Activated CD8-positive, alpha-beta T cell treated with anti-CD3 and anti-CD28 coated beads for 36 hours (primary cell): ENCODE measurements around the gene MAST3. TPM values are rescaled to one million over a fixed set of nuclear protein-coding genes. Genes with fewer than 3 reads are reported as not detected.
A peak's percentile ranks its signal among the peaks of the same experiment; 100 is the strongest.

Experiments used
- ATAC-seq: fragments of 200-7000 bp; cut with Tn5 transposase; one replicate; pipeline ENCODE4 v1.10.0; 2021; ENCODE audit warnings: mild to moderate bottlenecking, moderate library complexity
- CTCF ChIA-PET: fragments of 350-600 bp; sonication (Branson Sonifier 250); formaldehyde crosslinking; loops from one replicate; lab custom pipeline; 2021; ENCODE audit warnings: antibody characterized with exemption; lab: Charles Lee
- POLR2A ChIA-PET: fragments of 350-600 bp; sonication (Branson Sonifier 250); formaldehyde crosslinking; loops from one replicate; lab custom pipeline; 2021; ENCODE audit warnings: antibody characterized with exemption; lab: Charles Lee
- DNase-seq: peaks from one replicate; pipeline ENCODE4 v3.0.0-alpha.2; 2020
- H3K27ac Mint-ChIP-seq: one replicate; pipeline ENCODE4 v1.8.0; 2021; ENCODE audit warnings: mild to moderate bottlenecking, mixed read lengths
- H3K27me3 Mint-ChIP-seq: one replicate; pipeline ENCODE4 v1.8.0; 2021; ENCODE audit warnings: mixed read lengths
- H3K36me3 Mint-ChIP-seq: one replicate; pipeline ENCODE4 v1.8.0; 2021; ENCODE audit warnings: low read depth, mixed read lengths
- H3K4me1 Mint-ChIP-seq: one replicate; pipeline ENCODE4 v1.8.0; 2021; ENCODE audit warnings: low read depth, mixed read lengths
- H3K4me3 Mint-ChIP-seq: one replicate; pipeline ENCODE4 v1.8.0; 2021; ENCODE audit warnings: mild to moderate bottlenecking, moderate library complexity, mixed read lengths
- H3K9me3 Mint-ChIP-seq: one replicate; pipeline ENCODE4 v1.8.0; 2021; ENCODE audit warnings: mixed read lengths
- intact Hi-C: fragments of 100-400 bp; cut with micrococcal nuclease; formaldehyde crosslinking; loops from one replicate; pipeline ENCODE4 v1.10.0; 2022
- total RNA-seq, 2 experiments: library from RNA; stranded (reverse); gene quantifications; one replicate each; pipeline ENCODE4 v1.2.3, GENCODE V29; 2021
- TF ChIP-seq, protein P1 (sequence below): fragments of 200-600 bp; IDR thresholded peaks from one replicate; pipeline ENCODE4 v1.8.0; 2022; ENCODE audit warnings: antibody characterized with exemption, mild to moderate bottlenecking

The MAST3 gene
- total RNA-seq, 2 experiments from 2014 or later = 23.1 to 23.3 TPM

DNA sequence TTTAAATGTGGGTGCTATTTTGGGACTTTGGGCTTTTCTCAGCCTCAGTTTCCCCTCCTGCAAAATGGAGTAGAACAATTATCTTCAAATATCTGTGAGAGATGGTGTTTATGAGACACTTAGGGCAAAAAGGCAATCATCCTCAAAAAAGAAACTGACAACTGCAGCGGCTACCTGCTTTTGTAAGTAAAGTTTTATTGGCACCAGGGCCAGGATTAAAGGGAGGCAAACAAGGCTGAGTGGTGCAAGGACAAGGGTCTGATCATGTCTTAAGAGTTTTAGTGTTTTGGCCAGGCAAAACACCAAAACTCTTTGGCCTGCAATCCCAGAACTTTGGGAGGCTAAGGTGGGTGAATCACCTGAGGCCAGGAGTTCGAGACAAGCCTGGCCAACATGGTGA, 1.3 kb upstream of the MAST3 start:
- ATAC-seq = no peak
- intact Hi-C loops = no loop called here
- no peak overlapping the region for H3K27ac Mint-ChIP-seq

DNA sequence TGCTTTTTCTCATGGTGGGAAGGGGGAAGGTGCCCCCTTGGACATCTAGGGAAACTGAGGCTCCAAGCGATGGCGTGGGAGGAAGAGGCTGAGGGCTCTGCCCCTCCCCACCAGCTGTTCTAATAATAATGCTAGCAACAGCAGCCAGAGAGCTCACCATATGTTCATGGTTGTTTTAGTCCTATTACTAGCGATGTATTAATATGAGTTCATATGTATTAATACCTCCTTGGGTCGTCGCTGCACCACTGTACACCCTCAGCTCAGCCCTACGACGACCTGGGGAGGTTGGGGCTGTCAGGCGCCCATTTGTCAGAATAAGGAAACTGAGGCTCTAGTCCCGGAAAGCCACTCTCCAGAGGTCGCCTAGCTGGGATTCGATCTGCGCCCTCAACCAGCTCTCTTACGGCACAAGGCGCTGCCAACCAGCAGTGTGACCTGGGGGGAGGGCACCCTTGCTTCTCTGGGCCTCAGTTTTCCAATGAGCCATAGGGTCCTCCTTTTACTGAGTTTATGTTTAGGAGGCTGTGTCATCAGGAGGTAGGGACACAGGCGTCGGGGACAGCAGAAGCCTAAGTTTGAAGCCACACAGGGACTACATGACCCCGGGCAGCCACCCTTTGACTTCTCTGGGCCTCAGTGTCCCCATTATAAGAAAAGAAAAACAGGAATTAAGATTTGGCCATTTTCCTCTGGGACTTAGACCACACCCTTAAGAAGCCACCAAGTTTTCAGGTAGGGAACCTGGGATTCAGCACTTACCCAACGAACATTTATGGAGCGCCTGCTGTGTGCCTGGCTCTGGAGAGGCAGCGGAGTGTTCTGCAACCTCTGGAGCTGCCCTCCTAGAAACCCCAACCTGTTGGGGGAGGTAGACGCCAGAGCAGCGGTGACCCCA, 664 bp downstream of the MAST3 start:
- no peaks in the 10 kb centered on the region for H3K9me3 Mint-ChIP-seq
- POLR2A ChIA-PET = interaction anchor here (0.7 to 2.3 kb wide), 8 partner anchors 9 to 424 kb away, joined by 3 to 14 read pairs (median 3); partner anchors contain the start of genes ELL and IL12RB1
- TF ChIP-seq, protein P1, sequence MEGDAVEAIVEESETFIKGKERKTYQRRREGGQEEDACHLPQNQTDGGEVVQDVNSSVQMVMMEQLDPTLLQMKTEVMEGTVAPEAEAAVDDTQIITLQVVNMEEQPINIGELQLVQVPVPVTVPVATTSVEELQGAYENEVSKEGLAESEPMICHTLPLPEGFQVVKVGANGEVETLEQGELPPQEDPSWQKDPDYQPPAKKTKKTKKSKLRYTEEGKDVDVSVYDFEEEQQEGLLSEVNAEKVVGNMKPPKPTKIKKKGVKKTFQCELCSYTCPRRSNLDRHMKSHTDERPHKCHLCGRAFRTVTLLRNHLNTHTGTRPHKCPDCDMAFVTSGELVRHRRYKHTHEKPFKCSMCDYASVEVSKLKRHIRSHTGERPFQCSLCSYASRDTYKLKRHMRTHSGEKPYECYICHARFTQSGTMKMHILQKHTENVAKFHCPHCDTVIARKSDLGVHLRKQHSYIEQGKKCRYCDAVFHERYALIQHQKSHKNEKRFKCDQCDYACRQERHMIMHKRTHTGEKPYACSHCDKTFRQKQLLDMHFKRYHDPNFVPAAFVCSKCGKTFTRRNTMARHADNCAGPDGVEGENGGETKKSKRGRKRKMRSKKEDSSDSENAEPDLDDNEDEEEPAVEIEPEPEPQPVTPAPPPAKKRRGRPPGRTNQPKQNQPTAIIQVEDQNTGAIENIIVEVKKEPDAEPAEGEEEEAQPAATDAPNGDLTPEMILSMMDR = no peak
- intact Hi-C loops = no loop called here
- no peaks in the 10 kb centered on the region for H3K27me3 Mint-ChIP-seq
- DNase-seq = peak; percentile 29
- ATAC-seq = no peak
- CTCF ChIA-PET = interaction anchor here (0.7 to 1.6 kb wide), 9 partner anchors 9 to 181 kb away, joined by 3 to 5 read pairs (median 4); partner anchors contain the start of gene CCDC124
- H3K36me3 Mint-ChIP-seq = peaks cover 3% of the 10 kb centered on the region
- peak overlapping the region; percentile 56 for H3K27ac Mint-ChIP-seq
- peak overlapping the region; percentile 86 for H3K4me3 Mint-ChIP-seq
- H3K4me1 Mint-ChIP-seq = peaks cover 18% of the 10 kb centered on the region

More for the DNA sequence above, 1.3 kb upstream of the MAST3 start:
- Mint-ChIP-seq H3K27me3 (no peaks in the 10 kb centered on the region), H3K36me3 (peaks cover 3% of the 10 kb centered on the region), H3K4me3 (no peak overlapping the region), H3K4me1 (peaks cover 31% of the 10 kb centered on the region), H3K9me3 (no peaks in the 10 kb centered on the region)
- TF ChIP-seq, protein P1 = no peak
- ChIA-PET CTCF (no interaction called here), POLR2A (no interaction called here)
- DNase-seq = no peak

GRCh38 chr19:18098891-18099622, 1.5 kb downstream of the MAST3 start:
- CTCF ChIA-PET = interaction anchor here (1.1 to 2.9 kb wide), 4 partner anchors 10 to 53 kb away, joined by 3 to 16 read pairs (median 4); no protein-coding TSS in a partner anchor
- TF ChIP-seq, protein P1 = no peak
- H3K4me1 Mint-ChIP-seq = peaks cover 21% of the 10 kb centered on the region
- H3K36me3 Mint-ChIP-seq = peaks cover 3% of the 10 kb centered on the region
- ATAC-seq (peak; percentile 45), DNase-seq (peak; percentile 78)
- H3K27ac Mint-ChIP-seq = peak overlapping the region; percentile 56
- no peaks in the 10 kb centered on the region for H3K27me3 Mint-ChIP-seq
- peak overlapping the region; percentile 86 for H3K4me3 Mint-ChIP-seq
- POLR2A ChIA-PET = interaction anchor here (0.7 to 2.3 kb wide), 5 partner anchors 10 to 423 kb away, joined by 3 to 14 read pairs (median 7); partner anchors contain the start of genes ELL and IL12RB1
- intact Hi-C loops = no loop called here
- no peaks in the 10 kb centered on the region for H3K9me3 Mint-ChIP-seq

DNA sequence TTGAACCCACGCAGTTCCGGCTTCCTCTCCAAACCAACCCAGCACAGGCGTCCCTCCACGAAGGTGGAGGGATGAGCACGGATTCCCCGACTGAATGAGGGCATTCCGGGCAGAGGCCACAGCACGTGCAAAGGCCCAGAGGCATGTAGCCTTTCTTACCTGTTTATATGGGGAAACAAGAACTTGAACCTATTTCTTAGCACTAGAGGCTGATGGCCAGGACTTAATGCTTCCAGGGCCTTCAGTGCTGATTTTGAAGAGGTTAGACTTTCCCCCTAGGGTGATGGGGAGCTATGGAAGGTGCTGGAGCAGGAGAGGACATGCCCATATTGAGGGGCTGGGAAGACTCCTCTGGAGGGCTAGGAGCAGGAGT, 2.0 kb downstream of the MAST3 start:
- DNase-seq = no peak
- ATAC-seq = no peak
- CTCF ChIA-PET = interaction anchor here (0.8 to 2.9 kb wide), 3 partner anchors 8 to 13 kb away, joined by 3 to 16 read pairs (median 3); no protein-coding TSS in a partner anchor
- POLR2A ChIA-PET = interaction anchor here (2.1 to 2.3 kb wide), 2 partner anchors 10 to 13 kb away, joined by 7 to 14 read pairs; partner anchors contain the start of gene IL12RB1
- peak overlapping the region; percentile 56 for H3K27ac Mint-ChIP-seq
- TF ChIP-seq, protein P1 = no peak
- intact Hi-C loops = no loop called here
- peaks cover 3% of the 10 kb centered on the region for H3K36me3 Mint-ChIP-seq
- H3K27me3 Mint-ChIP-seq = no peaks in the 10 kb centered on the region
- peaks cover 25% of the 10 kb centered on the region for H3K4me1 Mint-ChIP-seq
- no peaks in the 10 kb centered on the region for H3K9me3 Mint-ChIP-seq
- peak overlapping the region; percentile 86 for H3K4me3 Mint-ChIP-seq
